ENCODE measurements around the gene PFKFB2.

PFKFB2 gene

DNA sequence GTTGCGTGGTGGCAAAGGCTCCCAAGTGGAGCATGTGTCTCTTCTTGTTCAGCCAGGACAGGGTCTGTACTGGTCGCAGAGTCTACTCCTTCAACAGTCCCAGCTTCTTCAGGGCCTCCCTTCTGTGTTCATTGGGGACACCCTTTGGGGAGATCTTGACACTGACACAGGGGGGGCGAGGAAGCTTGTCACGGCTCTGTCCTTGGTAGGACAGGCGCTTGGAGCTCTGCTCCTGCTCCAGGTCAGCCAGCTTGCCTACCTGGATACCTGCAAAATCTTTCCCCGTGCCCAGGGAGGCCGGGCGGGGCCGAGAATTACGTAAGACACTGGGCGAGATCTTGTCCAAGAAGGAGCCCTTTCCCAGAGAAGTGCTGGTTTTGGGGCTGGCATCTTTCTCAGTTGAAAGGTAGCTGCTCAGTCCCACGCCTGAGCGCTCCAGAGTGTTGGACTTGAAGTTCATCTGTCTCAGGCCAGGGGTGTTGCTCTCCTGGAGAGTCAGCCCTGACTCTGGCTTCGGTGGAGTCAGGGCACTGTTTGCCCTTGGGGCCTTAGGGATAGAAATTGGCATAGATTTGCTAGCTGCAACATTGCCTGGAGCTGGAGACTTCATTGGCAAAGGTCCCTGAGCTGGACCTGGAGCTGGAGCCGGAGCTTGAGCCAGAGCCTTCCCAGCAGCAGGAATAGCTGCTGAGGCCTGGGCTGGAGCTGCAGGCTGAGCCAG, 31.0 kb upstream of the PFKFB2 start:
- no peaks in the 10 kb centered on the region for H4K20me1 ChIP-seq
- no peaks in the 10 kb centered on the region for H3K9me3 ChIP-seq
- H3K4me2 ChIP-seq, result no peak overlapping the region
- no peak for TF ChIP-seq Cebpa-rat (IDR thresholded peaks at IDR 0.05)
- H3K36me3 ChIP-seq, result no peaks in the 10 kb centered on the region
- H3K27me3 ChIP-seq, result no peaks in the 10 kb centered on the region
- no peaks in the 10 kb centered on the region for H3K4me1 ChIP-seq
- no peak overlapping the region for H3K27ac ChIP-seq
- H3K4me3 ChIP-seq, result no peak overlapping the region
- no peak overlapping the region for H3K9ac ChIP-seq

- Histone ChIP-seq H3K36me3 (no peaks in the 10 kb centered on the region), H3K4me3 (no peak overlapping the region), H4K20me1 (no peaks in the 10 kb centered on the region), H3K4me1 (no peaks in the 10 kb centered on the region), H3K27me3 (no peaks in the 10 kb centered on the region), H3K4me2 (no peak overlapping the region), H3K9ac (no peak overlapping the region), H3K9me3 (no peaks in the 10 kb centered on the region), H3K27ac (no peak overlapping the region)
- no peak for TF ChIP-seq Cebpa-rat (IDR thresholded peaks at IDR 0.05)
Measured at GRCh38 chr1:207022996-207023679, 29.9 kb upstream of the PFKFB2 start.

DNA sequence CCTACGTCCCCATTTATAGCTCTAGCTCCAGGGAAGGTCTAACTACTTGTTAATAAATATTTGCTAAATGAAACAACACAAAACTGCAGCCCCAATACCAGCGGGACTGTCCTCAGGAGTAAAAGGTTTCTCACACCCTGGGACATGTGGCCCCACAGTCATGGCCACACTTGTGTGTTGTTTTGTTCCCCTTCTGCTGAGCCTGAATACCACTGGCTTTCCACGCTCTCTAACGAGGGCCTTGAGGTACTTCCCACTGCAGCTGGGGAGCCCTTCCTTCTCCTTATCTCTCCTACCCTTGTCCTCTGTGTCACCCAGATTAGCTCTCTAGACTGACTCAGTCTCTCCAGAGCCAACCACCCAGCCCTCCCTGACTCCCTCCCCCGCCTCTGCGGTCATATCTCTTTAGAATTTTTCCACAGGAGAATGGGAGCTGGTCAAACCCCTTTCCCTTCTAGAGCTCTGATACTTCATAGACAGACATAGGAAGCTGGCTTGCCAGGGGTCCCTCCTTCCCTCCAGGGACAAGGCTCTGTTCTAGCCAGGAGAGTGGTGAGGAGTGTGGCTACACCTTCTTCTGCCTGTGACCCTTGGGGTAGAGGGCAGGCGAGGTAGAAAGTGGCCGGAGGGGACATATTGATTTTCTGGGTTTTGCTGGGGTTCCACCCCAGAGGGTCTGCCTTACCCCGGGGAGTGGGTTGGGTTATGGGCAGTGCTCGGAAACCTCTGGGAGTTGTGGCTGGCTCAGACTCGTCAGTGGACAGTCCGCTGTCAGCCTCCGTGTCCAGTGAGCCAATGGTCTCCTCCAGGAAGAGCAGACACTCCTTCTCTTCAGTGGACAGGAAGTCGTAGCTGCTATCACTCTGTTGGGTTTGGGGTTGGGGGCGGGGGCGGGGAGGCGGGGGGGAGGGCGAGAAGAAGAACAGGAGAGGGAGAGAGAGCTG, 28.6 kb upstream of the PFKFB2 start:
- Histone ChIP-seq H3K36me3 (no peaks in the 10 kb centered on the region), H3K9ac (no peak overlapping the region), H3K4me3 (no peak overlapping the region), H3K27me3 (no peaks in the 10 kb centered on the region), H3K9me3 (no peaks in the 10 kb centered on the region), H3K4me1 (no peaks in the 10 kb centered on the region), H3K27ac (no peak overlapping the region), H4K20me1 (no peaks in the 10 kb centered on the region), H3K4me2 (no peak overlapping the region)
- no peak for TF ChIP-seq Cebpa-rat (IDR thresholded peaks at IDR 0.05)

GRCh38 chr1:207025146-207025880, 27.8 kb upstream of the PFKFB2 start:
- no peak overlapping the region for H3K4me3 ChIP-seq
- no peak for TF ChIP-seq Cebpa-rat (IDR thresholded peaks at IDR 0.05)
- H3K27me3 ChIP-seq, result no peaks in the 10 kb centered on the region
- no peak overlapping the region for H3K9ac ChIP-seq
- no peaks in the 10 kb centered on the region for H4K20me1 ChIP-seq
- no peaks in the 10 kb centered on the region for H3K4me1 ChIP-seq
- no peak overlapping the region for H3K4me2 ChIP-seq
- no peak overlapping the region for H3K27ac ChIP-seq
- H3K36me3 ChIP-seq, result no peaks in the 10 kb centered on the region
- no peaks in the 10 kb centered on the region for H3K9me3 ChIP-seq

DNA sequence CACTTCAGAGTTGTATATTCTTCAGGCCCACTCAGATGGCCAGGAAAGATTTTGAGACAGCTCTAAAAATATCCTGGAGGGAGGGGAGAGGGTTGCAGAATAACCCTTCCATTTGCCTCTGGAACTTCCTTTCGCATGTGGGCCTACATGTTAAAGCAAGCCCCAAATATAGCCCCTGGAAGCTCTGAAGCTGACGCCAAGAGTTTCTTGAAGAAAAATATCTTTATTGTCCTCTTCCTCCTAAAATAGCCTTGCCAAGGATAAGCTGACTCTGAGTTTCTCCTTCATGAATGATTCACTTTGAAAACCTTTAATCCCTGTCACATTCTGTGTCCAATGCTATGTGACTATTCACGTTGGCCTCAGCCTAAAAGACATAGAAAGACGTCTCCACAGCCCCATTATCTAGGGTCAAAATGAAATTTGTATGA, 27.0 kb upstream of the PFKFB2 start:
- Histone ChIP-seq H3K4me3 (no peak overlapping the region), H3K27me3 (no peaks in the 10 kb centered on the region), H3K36me3 (no peaks in the 10 kb centered on the region), H3K9ac (no peak overlapping the region), H3K4me1 (no peaks in the 10 kb centered on the region), H3K27ac (no peak overlapping the region), H4K20me1 (no peaks in the 10 kb centered on the region), H3K4me2 (no peak overlapping the region), H3K9me3 (no peaks in the 10 kb centered on the region)
- TF ChIP-seq Cebpa-rat (IDR thresholded peaks at IDR 0.05), result no peak

DNA sequence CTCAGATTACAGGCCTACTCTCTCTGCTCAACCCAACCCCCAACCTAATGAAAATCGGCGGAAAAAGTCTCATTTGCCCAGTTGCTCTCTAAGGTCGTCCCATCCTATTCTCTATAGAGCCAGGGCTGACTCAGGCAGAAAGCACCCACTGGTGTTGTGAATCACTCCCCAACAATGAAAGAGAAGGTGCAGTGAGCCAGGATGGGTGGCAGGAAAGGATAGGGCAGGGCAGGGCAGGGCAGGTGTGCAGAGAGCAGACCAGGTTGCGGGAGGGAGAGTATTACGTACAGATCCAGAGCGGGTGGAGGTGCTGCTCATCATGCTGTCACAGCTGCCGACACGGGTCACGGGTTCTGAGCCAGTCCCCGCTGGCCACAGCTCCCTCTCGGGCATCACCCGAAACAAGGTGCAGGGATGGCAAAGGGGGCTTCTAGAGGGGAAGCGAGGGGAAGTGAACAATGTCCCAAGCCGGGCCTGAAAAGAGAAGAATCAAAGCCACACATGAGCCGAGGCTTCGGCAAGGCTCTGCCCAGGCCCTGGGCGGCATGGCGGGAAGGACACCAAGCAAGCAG, 25.8 kb upstream of the PFKFB2 start:
- no peaks in the 10 kb centered on the region for H3K4me1 ChIP-seq
- no peak overlapping the region for H3K4me3 ChIP-seq
- no peaks in the 10 kb centered on the region for H4K20me1 ChIP-seq
- no peak for TF ChIP-seq Cebpa-rat (IDR thresholded peaks at IDR 0.05)
- no peak overlapping the region for H3K9ac ChIP-seq
- H3K36me3 ChIP-seq, result no peaks in the 10 kb centered on the region
- H3K27me3 ChIP-seq, result no peaks in the 10 kb centered on the region
- no peak overlapping the region for H3K27ac ChIP-seq
- no peaks in the 10 kb centered on the region for H3K9me3 ChIP-seq
- no peak overlapping the region for H3K4me2 ChIP-seq

DNA sequence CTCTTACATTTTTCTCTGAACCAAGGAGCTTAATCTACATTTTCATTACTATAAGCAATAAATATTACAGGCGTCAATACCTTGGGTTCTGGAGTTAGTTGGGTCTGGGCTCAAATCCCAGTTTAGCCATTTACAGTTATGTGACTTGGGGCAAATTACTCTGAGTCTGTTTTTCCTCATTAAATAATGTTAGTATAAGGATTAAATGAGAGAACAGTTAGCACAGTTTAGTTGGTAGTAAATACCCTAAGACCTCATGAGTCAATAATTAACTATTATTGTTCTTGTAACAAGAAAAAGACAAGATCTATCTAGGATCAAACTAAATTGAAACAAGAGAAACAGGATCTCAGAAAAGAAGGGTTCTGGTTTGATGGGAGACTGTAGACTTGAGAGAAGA, 25.2 kb upstream of the PFKFB2 start:
- no peak overlapping the region for H3K4me3 ChIP-seq
- H4K20me1 ChIP-seq, result no peaks in the 10 kb centered on the region
- TF ChIP-seq Cebpa-rat (IDR thresholded peaks at IDR 0.05), result no peak
- H3K27ac ChIP-seq, result no peak overlapping the region
- no peak overlapping the region for H3K9ac ChIP-seq
- no peaks in the 10 kb centered on the region for H3K27me3 ChIP-seq
- H3K36me3 ChIP-seq, result no peaks in the 10 kb centered on the region
- H3K4me1 ChIP-seq, result no peaks in the 10 kb centered on the region
- H3K9me3 ChIP-seq, result no peaks in the 10 kb centered on the region
- no peak overlapping the region for H3K4me2 ChIP-seq

DNA sequence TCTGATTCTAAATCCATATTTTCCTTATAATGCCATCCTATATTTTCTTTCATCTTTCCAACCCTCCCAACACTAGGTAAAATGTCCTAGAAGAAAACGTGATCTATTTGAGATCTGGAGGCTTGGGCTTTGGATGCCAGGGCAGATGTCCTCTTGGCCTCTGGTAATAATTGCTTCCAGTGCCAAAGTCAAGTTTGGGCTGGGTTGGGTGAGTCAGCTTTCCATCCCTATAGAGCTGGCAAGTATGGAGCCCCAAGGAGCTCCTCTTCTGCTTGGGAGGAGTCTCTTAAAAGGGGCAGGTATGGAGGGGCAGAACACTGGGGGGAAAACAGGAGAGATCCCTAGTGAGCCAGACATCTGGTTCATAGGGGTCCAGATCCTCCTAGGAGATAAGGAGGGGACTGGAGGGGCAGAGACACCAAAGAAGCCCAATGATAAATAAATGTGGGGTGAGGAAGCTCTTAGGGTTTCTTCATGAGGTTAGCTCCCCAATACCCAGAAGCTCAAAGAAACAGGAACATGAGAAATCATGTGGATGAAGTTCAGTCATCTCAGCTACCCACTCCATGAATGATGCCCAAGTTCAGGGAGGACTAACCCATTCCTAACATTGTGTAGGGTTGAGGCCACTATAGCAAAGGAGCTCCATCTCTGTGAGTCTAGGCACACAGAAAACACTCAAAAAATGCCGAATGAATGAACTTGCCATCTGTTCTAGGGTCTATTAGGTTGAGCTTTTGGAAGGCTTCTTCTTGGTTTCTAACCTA, 24.0 kb upstream of the PFKFB2 start:
- H3K4me1 ChIP-seq, result no peaks in the 10 kb centered on the region
- H3K9me3 ChIP-seq, result no peaks in the 10 kb centered on the region
- H4K20me1 ChIP-seq, result no peaks in the 10 kb centered on the region
- H3K27ac ChIP-seq, result no peak overlapping the region
- no peak overlapping the region for H3K4me3 ChIP-seq
- H3K27me3 ChIP-seq, result no peaks in the 10 kb centered on the region
- TF ChIP-seq Cebpa-rat (IDR thresholded peaks at IDR 0.05), result no peak
- H3K36me3 ChIP-seq, result no peaks in the 10 kb centered on the region
- no peak overlapping the region for H3K9ac ChIP-seq
- no peak overlapping the region for H3K4me2 ChIP-seq
